Stimulated activated CD4-positive, alpha-beta T cell treated with anti-CD3 and anti-CD28 coated beads, Interleukin-4, amount 100 ng/mL, for 4 hours (primary cell): Measurements from ENCODE around the gene POU3F4.

Experiments used
- DNase-seq, 2 experiments: peaks; one replicate each; pipeline ENCODE4 v3.0.0-alpha.2; 2020

The POU3F4 gene

DNA sequence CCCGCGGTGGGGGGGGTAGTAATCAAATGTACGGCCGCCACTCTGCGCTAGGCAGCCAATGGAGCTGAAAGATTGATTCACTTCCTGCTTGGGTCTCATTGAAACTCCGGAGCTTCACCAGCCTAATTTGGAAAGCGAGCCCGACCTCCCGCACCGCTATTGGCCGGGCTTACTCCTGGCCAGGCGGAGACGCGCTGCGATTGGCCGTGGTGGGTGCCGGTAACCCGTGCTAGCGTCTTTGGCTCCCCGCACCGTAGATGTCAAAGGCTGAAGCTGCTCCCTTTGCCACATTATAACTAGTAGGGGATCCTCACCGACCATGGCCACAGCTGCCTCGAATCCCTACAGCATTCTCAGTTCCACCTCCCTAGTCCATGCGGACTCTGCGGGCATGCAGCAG, at the start of gene POU3F4:
Gene POU3F4 (plus strand): TSS at position 285 of the 400 bp plus-strand sequence. CDS start 35 bp downstream, at position 320.
- no peak for DNase-seq

DNA sequence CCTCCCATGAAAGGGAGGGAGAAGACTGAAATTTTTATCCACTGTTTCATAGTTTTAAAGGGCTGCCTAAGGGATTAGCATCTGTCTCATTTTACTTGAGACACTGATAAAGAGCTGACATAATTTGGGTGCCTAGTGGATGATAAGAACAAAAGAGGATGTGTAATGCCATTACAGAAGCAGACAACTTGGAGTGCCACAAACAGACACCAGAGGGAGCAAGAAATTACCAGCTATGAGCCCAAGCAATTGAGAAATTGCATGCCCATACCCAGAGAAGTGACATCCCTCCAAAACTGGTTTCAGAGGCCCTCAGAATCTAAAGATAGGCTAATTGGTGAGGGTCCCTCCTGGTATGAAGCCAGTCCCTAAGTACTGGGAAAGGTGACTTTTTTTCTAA, 38.5 kb upstream of the POU3F4 start:
- DNase-seq: no peak

DNA sequence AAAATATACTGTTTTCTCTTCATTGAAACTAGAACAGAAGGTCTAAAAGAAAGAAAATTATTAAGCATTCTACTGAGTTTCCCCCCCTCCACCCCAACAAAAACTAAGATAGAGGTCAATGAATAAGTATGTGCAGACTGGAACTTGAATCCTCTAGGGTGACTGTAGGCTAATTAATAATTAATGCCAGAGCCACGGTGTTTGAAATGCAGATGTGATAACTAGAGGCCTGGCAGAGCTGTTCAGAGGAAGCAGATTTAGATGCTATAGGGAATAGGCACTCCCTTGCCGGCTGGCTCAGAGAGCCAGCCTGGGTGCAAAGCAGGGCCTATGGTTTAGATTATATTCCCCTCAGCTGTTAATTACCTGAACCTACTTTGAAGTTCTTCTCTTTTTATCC, 12.2 kb upstream of the POU3F4 start:
- DNase-seq: no peak

DNA sequence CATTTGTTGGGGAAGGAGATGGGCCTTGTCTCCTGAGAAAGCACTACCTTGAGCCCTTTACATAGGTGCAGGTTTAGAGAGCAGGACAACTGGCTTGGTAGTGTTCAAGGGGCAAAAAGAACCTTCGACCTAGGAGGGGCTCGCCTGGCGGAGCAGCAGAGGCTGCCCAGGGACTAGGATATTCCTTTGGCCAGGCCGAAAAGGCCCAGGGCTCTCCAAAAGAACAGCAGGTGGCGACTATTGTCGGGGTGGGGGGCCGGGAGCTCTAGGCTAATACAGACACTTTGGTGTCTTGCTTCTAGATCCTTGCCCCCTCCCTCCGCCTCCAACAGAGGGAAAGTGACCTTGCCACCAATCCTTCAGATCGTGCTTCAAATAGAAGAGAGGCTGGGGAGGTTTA, 7.1 kb upstream of the POU3F4 start:
- no peak for DNase-seq

DNA sequence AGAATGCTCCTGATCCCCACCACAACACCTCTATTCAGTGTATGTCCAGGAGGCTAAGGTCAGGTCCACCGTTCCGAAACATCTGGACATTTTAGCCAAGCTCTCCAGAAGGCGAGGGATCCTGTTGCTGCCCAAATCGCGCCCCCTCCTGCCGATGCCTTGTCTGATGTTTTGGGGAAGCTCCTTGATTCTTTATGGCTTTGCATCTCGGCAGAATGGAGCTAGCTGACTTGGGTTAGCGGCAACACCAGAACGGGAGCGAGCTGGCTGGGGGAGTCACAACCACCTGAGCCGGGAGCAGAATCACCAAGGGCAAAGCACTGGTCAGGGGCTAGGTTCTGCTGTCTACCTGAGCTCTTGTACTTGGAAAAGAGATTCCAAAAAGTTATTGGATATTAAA, 6.6 kb upstream of the POU3F4 start:
- no peak for DNase-seq

DNA sequence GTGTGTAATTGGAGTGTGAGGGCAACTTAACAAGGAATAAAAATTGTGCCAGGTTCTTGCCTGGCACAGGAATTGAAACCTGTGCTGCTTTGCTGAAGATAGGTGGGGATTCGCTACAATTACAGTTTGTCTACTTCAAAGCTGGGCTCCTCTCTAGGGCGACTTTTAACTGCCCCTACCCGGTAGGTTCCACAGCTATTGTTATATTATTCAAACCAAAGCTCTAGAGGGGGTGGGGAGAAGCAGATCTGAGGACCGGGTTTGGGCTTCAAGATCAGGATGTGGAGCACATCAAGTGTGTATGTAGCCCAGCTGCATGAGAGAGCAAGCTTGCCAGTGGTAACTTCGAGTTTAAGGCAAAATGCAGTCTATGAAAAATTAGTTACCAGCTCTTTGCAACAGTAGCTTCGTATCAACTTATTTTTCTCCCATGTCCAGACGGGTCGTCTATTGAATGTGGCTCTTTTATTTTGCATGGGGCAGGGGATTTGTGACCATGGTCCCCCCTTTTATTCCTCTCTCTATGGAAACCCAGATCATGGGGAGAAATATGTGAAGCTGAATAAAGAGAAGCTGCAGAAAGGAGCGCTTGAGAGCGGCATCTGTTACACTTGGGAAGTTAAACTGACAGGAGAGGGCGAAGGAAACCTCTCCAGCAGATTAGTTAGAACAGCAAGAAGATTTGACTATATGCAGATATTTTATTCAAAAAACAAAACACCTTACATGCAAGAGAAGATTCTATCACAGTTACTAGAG, 3.2 kb upstream of the POU3F4 start:
- DNase-seq: no peak

DNA sequence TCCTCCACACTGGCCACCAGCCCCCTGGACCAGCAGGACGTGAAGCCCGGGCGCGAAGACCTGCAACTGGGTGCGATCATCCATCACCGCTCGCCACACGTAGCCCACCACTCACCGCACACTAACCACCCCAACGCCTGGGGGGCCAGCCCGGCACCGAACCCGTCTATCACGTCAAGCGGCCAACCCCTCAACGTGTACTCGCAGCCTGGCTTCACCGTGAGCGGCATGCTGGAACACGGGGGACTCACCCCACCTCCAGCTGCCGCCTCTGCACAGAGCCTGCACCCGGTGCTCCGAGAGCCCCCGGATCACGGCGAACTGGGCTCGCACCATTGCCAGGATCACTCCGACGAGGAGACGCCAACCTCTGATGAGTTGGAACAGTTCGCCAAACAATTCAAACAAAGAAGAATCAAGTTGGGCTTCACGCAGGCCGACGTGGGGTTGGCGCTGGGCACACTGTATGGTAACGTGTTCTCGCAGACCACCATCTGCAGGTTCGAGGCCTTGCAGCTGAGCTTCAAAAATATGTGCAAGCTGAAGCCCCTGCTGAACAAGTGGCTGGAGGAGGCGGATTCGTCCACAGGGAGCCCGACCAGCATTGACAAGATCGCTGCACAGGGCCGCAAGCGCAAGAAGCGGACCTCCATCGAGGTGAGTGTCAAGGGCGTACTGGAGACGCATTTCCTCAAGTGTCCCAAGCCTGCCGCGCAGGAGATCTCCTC, 600 bp downstream of the POU3F4 start:
- no peak for DNase-seq

DNA sequence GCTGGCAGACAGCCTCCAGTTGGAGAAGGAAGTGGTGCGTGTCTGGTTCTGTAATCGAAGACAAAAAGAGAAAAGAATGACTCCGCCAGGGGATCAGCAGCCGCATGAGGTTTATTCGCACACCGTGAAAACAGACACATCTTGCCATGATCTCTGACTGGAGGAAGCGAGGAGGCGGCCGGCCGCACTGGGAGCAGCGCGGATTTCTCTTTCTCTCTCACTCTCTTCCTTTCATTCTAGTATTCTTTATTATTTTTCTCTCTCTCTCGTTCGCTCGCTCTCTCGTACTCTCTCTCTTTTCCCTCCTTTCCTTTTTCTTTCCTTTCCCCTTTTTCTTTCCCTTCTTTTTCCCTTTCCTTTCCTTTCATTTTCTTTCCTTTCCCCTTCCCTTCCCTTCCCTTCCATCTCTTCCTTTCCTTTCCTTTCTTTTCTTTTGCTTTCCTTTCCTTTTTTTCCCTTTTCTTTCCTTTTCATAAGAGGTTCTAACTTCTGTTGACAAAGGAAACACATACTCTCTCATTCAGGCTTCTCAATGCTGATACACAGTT, 1.2 kb downstream of the POU3F4 start:
- DNase-seq: no peak

DNA sequence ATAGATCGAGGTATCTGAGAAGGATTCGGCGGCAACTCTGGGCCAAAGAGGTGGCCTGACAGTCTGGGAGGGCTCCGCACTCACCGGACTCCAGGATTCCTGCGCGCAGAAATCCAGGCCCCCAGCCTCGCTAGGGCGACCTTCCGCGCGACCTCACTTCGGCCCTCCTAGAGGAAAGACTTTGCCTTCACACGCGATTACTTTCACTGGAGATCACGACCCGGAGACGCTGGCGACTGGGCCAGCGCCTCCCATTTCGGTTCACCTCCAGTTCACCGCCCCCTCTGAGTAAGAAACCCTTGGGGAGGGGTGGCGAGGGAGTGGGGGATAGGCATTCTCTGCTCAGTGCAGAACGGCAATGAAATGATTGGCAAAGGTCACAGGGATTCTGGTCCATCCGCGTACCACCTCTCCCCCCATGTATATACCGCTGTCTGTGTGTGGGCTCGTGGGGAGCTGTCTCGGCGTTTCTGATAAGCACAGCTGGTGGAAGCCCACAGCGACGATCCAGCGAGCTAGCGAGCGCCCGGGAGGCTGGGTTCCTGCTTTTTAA, 2.5 kb downstream of the POU3F4 start:
- DNase-seq: no peak

DNA sequence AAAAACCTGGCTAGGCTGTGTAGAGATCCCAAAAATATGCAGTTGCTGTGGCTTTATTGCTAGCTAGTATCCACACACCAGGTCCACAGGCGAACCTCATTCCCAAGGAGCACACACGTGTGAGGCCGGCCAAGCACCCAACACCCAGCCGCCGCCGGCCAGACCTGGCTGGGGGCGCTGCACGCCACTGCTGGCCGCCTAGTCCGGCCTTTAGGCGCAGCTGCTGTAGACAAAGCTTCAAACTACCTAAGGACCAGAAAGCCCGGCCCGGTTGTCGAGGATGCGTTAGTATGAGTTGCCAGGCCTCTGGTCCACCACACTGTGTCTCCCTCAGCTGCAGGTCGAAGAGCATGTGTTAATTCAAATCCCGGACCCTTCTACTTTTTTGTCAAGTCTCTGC, 3.1 kb downstream of the POU3F4 start:
- no peak for DNase-seq

DNA sequence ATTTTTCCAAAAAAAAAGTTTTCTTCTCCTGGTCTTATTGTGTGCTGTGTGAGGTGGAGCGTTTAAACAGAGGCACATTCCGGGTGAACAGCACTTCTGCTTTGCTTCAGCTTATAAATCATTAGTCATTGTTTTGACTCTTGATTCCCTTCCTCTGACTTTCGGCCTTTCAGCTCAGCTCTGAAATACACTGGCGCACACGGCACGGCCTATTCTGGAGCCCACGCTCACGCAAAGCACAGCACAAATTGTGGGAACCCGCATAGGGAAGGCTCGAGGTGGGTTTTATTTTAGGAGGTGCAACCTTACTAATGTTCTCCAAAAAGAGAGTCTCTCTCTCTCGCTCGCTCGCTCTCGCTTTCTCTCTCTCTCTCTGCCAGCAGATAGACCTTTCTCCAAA, 4.0 kb downstream of the POU3F4 start:
- DNase-seq: no peak

DNA sequence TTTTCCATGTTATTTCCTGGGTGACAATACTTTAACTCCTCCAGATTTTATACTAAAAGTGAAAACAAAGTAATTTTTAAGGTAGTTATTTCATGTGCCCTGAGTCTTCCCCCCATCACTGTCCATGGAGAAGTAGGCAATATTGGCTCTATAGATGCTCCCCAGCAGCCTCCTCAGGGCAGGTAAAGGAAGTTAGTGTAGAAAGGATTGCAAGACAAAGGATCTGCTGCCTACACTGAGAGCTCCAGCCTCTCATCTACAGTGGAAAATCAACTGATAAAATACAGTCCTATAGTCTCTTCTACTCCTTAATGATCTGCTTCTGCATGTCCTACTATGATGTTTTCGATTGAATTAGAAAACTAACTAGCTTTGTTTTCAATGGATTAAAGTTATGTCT, 8.5 kb downstream of the POU3F4 start:
- no peak for DNase-seq

DNA sequence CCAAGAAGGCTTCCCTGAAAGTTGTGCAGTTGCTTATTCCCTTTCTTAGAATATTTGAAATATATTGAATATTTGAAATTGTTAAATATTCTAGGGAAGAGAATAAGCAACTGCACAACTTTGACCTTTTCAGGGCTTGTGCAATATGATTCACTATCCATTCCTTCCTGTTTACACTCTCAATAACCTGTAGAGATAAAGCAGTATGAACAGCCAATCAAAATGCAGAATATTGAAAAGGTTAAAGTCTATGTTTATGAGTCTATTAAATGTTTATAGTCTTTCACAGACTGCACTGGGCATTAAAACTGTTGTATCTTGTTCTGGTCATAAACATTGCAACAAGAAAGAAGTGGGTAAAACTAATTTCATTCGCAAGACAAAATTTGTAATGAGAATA, 13.8 kb downstream of the POU3F4 start:
- no peak for DNase-seq

DNA sequence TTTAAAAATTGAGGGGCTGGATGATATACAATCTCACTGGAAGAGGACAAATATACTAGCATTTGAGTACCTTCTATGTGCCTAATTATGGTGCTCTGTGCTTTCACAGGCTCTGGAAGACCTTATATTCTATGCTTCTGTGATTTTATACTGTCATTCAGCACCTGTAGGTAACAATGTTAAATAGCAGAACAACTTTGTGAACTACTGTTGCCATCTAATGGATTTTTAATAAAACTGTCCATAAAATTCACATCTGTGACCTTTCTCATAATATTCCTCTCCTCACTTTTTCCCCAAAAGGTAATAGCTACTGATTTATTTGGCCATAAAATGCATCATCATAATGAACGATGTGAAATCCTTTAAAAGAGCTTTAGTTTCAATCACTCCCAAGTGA, 21.9 kb downstream of the POU3F4 start:
- DNase-seq: no peak

DNA sequence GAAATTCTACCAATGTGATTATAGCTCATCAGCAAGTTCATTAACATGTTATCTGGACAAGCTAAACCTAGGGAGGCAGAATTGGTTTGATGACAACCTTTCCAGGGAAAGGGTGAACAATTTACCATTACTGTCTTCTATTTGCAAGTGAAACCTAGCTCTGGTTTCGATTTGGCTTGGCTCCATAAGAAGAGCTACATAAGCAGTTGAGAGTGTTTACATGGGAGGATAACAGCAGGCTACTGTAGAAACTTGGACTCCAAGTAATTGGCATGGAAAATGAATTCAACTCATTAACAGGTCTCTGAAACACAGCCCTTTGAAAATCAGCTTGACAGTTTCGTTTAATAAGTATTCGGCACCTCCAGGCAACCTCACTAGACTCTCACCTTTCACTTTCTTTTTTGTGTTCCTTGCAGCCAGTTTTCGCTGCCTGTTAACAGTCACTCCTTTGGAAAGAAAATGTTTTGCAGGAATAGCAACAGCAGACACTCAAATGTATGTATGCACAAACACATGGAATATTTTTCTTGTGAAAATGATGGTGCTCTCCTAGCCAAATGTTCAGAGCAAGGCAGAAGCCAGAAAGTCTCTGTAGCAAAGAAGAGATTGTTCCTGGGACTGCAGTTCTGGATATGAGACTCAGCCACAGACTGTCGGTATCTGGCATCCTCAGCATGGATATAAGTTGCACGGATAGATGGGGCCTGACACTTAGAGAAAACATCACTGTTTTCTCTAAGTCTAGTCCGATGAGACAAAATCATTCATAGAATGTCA, 27.5 kb downstream of the POU3F4 start:
- DNase-seq: no peak
